Heart right ventricle (tissue), 16 donors: ENCODE data around the gene PERCC1. TPM values are rescaled to one million over a fixed set of nuclear protein-coding genes. Genes with fewer than 3 reads are reported as not detected.
"Not testable (repeated sequence)": the region's sequence is repeated elsewhere in the genome, so short reads cannot be mapped to it uniquely, and the experiment has no call there.

Experiments
- ATAC-seq, 8 donors: fragments of 200-7000 bp; cut with Tn5 transposase; one replicate each; pipeline ENCODE4 v1.9.1; 2020; ENCODE audit warnings: mild to moderate bottlenecking in 8 of 8, moderate library complexity in 8 of 8, moderate number of reproducible peaks in 1 of 8
- DNase-seq, 2 donors: peaks; one replicate each; pipeline ENCODE4 v3.0.0-alpha.2; 2020
- H3K27ac ChIP-seq, 10 donors: fragments of 200-600 bp; sonication (generic) in 2 of 10; one replicate each; pipeline versions ENCODE4 v1.5.0 to v1.8.0; 2020 to 2022; ENCODE audit warnings: mild to moderate bottlenecking in 3 of 10
- H3K27me3 ChIP-seq, 7 donors: fragments of 200-600 bp; one replicate each; pipeline ENCODE4 v1.8.0; 2021 to 2022; ENCODE audit warnings: mild to moderate bottlenecking in 2 of 7
- H3K36me3 ChIP-seq, 9 donors: fragments of 200-600 bp; sonication (generic) in 1 of 9; one replicate each; pipeline versions ENCODE4 v1.5.0 to v1.8.0; 2020 to 2022; ENCODE audit warnings: mild to moderate bottlenecking in 2 of 9
- H3K4me1 ChIP-seq, 9 donors: fragments of 200-600 bp; sonication (generic) in 1 of 9; one replicate each; pipeline versions ENCODE4 v1.5.0 to v1.8.0; 2020 to 2022; ENCODE audit warnings: mild to moderate bottlenecking in 4 of 9
- H3K4me3 ChIP-seq, 10 donors: fragments of 200-600 bp; sonication (generic) in 2 of 10; one replicate each; pipeline versions ENCODE4 v1.5.0 to v1.8.0; 2020 to 2022; ENCODE audit warnings: mild to moderate bottlenecking in 7 of 10, moderate library complexity in 2 of 10
- H3K9me3 ChIP-seq, 11 donors: fragments of 200-600 bp in 10 of 11; sonication (generic) in 2 of 11; one replicate each; pipeline versions ENCODE4 v1.5.0 to v1.8.0; 2013 to 2022; ENCODE audit warnings: mild to moderate bottlenecking in 2 of 11, control low read depth in 1 of 11, moderate library complexity in 1 of 11
- CTCF ChIP-seq, 9 donors: fragments of 200-600 bp; sonication (generic) in 2 of 9; IDR thresholded peaks; one replicate each; pipeline versions ENCODE4 v1.5.0 to v1.8.0; 2021 to 2022; ENCODE audit warnings: antibody characterized with exemption in 9 of 9, mild to moderate bottlenecking in 5 of 9, moderate library complexity in 1 of 9
- WGBS, 2 donors: extraction: QIAGEN DNeasy Blood & Tissue Kit; methylation state at CpG; one replicate each; pipeline ENCODE4 v1.1.7; 2013; ENCODE audit warnings: inconsistent platforms in 1 of 2; 5-methylcytosine and 5-hydroxymethylcytosine counted together
- intact Hi-C, 10 donors: fragments of 100-400 bp; cut with DNase I; formaldehyde crosslinking; loops; one replicate each; pipeline versions ENCODE4 v1.11.1 to v1.14.2; 2022
- polyA plus RNA-seq, 2 donors: library from polyadenylated mRNA; stranded (reverse); fragments of 200-250 nt; gene quantifications; one replicate each; pipeline ENCODE4 v1.2.3, GENCODE V29; 2013
- total RNA-seq, 10 donors: library from RNA; stranded (reverse); fragmentation: NEBNext Ultra II Directional in 3 of 10; extraction: Animal tissue kit (Norgen Biotek cat#: 25700) in 3 of 10; gene quantifications; one replicate each; pipeline versions ENCODE4 v1.2.1 to v1.2.4, GENCODE V29; 2021 to 2023
- donor health status: Arrhythmogenic right ventricular cardiomyopathy.
- donor health status: ischemic (EF 13 %, LVEDD 7.1; RV severe dilation, severe dysfunction).
- donor health status: healthy with polysubstance abuse.
- donor health status: DM: no; HTN: yes; CAD: no.
- donor health status: DM: no; HTN: no; CAD: no.
- donor health status: ischemic (EF 25% LVEDD 6.9; RV normal size, moderate dysfunction).
- donor health status: ischemic (EF 25% LVEDD 5.7; RV mildly dilated, moderate dysfunction).
- donor health status: healthy.
- donor health status: DM: yes; HTN: yes; CAD: no.
- donor health status: Ischemic cardiomyopathy.
- donor health status: ischemic (EF 35%, LVEDD 5.7; RV mildly dilated, moderate dysfunction).
- donor health status: nonischemic (EF 11% LVEDD 7.7; RV severe dilation, severe dysfunction).
- donor health status: DM: yes; HTN: yes; CAD: no.
- donor health status: PGD.
- donor health status: ischemic (EF 29% LVEDD 5.4; RV normal size, mild dysfunction).
- donor health status: nonischemic (EF 23%, LVEDD 6.1; RV moderate dilation, normal function).

The PERCC1 gene
- total and polyA plus RNA-seq, 12 donors, result 0.04 to 0.61 (median 0.47) TPM; not detected in 6

- ATAC-seq (no peak), DNase-seq (no peak)
- H3K4me1 ChIP-seq, result no peaks in the 10 kb centered on the region
- H3K36me3 ChIP-seq, result peaks cover 0 to 11% (median 0%) of the 10 kb centered on the region in 9 donors
- no peaks in the 10 kb centered on the region for H3K27me3 ChIP-seq
- H3K27ac ChIP-seq, result no peak overlapping the region
- WGBS, 2 donors, result 81 to 82% methylated on average over 27 of the region's 27 CpGs
- H3K9me3 ChIP-seq, result no peaks in the 10 kb centered on the region
- H3K4me3 ChIP-seq, result no peak overlapping the region
- intact Hi-C loops, result no loop called here
- no peak for TF ChIP-seq CTCF (IDR thresholded peaks at IDR 0.05)
Measured at GRCh38 chr16:1439058-1439698, 8.3 kb downstream of the PERCC1 start.

GRCh38 chr16:1439699-1440074 lies 8.8 kb downstream of the PERCC1 start:
- DNase-seq, H3K4me1 ChIP-seq, H3K4me3 ChIP-seq, intact Hi-C loops, H3K9me3 ChIP-seq, H3K27ac ChIP-seq, H3K27me3 ChIP-seq, ATAC-seq: not testable (repeated sequence)
- 94% methylated on average over 4 of the region's 4 CpGs for WGBS, 2 donors
- H3K36me3 ChIP-seq, result peaks cover 0 to 11% (median 0%) of the 10 kb centered on the region in 9 donors

GRCh38 chr16:1441391-1441829 lies 10.5 kb downstream of the PERCC1 start:
- Histone ChIP-seq H3K27ac (no peak overlapping the region), H3K4me1 (no peaks in the 10 kb centered on the region), H3K27me3 (no peaks in the 10 kb centered on the region), H3K36me3 (peaks cover 0 to 13% (median 9%) of the 10 kb centered on the region in 9 donors), H3K9me3 (no peaks in the 10 kb centered on the region), H3K4me3 (no peak overlapping the region)
- ATAC-seq (no peak), DNase-seq (no peak)
- WGBS, 2 donors, result 73 to 80% methylated on average over 22 of the region's 22 CpGs
- TF ChIP-seq CTCF (IDR thresholded peaks at IDR 0.05), result no peak
- intact Hi-C loops, result no loop called here

GRCh38 chr16:1442697-1443096 lies 11.8 kb downstream of the PERCC1 start:
- H3K9me3 ChIP-seq, result no peaks in the 10 kb centered on the region
- TF ChIP-seq CTCF (IDR thresholded peaks at IDR 0.05), result no peak
- H3K27me3 ChIP-seq, result no peaks in the 10 kb centered on the region
- DNase-seq (no peak), ATAC-seq (no peak)
- WGBS, 2 donors, result 86% methylated on average over 23 to 24 of the region's 24 CpGs
- intact Hi-C loops, result no loop called here
- no peak overlapping the region for H3K4me3 ChIP-seq
- H3K36me3 ChIP-seq, result peaks cover 0 to 26% (median 14%) of the 10 kb centered on the region in 9 donors
- H3K27ac ChIP-seq, result no peak overlapping the region
- no peaks in the 10 kb centered on the region for H3K4me1 ChIP-seq

GRCh38 chr16:1443403-1443973 lies 12.6 kb downstream of the PERCC1 start:
- 74 to 77% methylated on average over 37 to 38 of the region's 38 CpGs for WGBS, 2 donors
- Histone ChIP-seq H3K9me3 (no peaks in the 10 kb centered on the region), H3K4me3 (no peak overlapping the region), H3K4me1 (no peaks in the 10 kb centered on the region), H3K27ac (no peak overlapping the region), H3K27me3 (no peaks in the 10 kb centered on the region), H3K36me3 (peaks cover 0 to 34% (median 14%) of the 10 kb centered on the region in 9 donors)
- intact Hi-C loops, result no loop called here
- DNase-seq (no peak), ATAC-seq (no peak)
- no peak for TF ChIP-seq CTCF (IDR thresholded peaks at IDR 0.05)
